ENCODE results near the gene BTRC.
A peak's percentile ranks its signal among the peaks of the same experiment; 100 is the strongest.

The BTRC gene

GRCh38 chr10:101569622-101570427 is 215.9 kb downstream of the BTRC start:
- peak; percentile 25 for DNase-seq (ENCODE audit: low read depth)

DNA sequence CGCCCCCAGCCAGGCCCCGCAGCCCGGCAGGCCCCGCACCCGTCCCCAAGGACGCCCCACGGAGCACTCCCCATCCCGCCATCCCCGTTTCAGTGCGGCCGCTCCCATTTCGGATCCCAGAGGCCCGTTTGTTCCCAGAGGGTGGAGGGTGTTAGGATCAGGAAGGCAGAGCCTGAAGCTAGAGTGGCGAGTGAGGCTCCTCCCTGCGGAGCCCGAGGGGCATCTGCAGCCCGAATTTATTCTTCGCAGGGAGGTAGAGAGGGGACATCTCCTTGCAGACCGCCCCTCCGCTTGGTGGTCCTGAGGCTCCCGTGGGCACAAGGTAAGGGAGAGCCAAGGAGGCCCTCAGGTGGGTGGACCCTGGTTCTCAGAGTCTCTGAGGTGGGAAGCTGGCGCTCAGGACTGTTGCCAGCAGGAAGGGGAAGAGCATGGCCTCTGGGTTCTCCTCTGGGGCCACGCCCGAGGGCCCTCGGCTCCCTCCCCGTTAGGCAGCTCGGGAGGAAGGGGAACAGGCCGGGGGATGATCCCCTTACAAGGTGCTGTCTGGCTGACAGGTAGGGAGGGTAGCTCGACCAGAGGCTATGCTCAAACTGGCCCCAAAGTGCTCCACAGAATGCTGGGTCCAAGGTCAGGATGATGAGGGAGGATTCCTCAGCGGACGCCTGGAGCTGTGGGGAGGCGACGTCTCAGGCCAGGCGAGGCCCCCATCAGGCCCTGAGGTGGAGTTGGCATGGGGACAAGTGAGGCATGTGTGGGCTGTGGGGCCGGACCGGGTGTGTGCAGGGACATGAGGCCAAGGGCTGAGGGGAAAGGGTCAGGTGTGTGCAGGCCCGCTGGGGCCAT is 216.7 kb downstream of the BTRC start:
- no peak for DNase-seq (ENCODE audit: low read depth)

- DNase-seq (ENCODE audit: low read depth): no peak
These were observed 217.4 kb downstream of the BTRC start for GRCh38 chr10:101571271-101571925.

GRCh38 chr10:101572126-101572525 is 218.2 kb downstream of the BTRC start:
- DNase-seq (ENCODE audit: low read depth): no peak

GRCh38 chr10:101572785-101573184 is 218.8 kb downstream of the BTRC start:
- DNase-seq (ENCODE audit: low read depth): no peak

DNA sequence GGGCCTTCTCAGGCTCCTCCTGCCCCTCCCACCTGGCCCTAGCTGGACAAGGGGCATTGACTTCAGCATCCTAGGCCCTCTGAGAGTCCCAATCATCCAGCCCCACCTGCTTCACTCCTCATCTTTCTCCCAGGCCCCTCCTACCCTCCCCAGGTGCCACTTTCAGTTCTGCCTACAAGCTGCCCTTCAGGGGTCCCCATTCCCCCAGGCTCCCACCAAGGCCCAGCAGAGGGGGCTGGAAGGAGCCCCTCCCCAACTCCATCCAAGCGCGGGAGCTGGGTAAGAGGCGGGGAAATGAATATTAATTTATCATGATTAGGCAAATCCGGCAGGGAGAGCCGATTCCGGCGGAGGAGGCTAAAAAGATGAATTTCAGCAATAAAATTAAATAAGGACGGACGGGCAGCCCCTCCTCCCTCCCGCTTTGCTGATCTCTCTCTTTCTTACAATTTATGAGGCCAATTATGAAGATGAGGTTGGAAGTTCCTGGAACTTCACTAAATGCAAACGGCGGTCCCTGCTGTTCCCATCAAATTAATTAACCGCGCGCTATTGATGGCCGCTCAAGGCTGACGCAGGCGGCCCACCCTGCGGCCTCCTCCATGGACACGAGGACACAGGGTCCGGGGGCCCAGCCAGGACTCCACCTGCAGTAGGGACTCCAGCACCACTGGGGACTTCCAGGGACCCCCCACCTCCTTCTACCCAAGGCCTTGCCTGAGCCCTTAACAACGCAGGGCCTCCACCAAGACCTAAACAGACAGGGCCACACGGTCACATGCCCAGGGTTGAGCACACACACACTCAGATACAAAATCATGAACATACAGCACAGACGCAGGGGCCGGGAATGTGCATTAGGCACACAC is 220.2 kb downstream of the BTRC start:
- no peak for DNase-seq (ENCODE audit: low read depth)

DNA sequence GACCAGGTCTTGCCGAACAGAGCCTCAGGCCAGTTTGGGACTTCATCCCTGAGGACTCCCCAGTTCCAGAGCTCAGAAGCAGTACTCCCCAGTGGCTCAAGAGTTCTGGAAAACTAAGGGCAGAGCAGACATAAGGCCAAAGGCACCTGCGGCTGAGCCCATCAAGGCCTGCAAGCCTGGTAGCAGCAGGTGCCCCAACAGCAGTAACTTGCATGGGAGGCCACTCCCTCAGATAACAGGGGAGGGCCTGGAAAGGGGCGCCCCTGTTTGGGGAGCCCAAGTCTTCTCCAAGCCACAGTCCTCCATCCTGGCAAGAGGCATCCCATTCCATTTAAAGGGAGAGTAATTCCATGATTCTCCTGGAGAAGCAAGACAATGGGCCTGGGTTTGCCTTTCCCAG is 221.1 kb downstream of the BTRC start:
- no peak for DNase-seq (ENCODE audit: low read depth)

- DNase-seq (ENCODE audit: low read depth): no peak
These were observed 221.7 kb downstream of the BTRC start for GRCh38 chr10:101575580-101576210.

GRCh38 chr10:101576211-101576863 is 222.4 kb downstream of the BTRC start:
- no peak for DNase-seq (ENCODE audit: low read depth)

DNA sequence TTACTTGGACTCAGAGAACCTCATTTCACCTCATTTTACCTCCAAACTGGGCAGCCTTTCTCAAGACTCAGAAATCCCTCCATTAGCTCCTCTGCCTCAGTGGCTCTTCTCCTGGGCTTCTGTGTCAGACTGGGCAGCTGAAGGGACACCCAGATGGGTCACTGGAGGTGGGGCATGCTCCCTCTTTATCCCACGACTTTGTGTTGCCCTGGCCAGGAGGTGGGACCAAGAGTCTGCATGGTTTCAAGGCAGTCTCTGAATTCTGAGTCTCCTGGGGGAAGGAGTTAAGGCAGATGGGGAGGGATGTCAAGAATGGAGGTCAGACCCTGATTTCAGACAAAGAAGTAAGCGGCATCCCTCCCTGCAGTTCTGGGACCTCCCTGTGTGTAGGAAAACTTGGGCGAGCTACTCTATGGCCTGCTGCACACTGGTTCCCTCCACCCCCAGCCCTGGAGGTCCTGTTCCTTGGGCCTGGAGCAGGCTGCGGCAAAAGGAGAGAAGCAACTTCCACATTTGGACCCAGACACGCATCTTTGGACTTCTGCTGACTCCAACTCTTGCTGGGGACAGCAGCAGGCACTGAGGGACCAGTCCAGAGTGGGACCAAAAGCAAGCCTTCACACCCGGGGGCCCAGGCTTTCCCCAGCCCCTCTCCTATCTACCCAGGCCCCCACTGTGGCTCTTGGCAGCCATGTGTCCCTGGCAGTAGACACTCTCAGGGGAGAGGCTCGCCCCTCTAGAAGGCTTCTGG is 223.3 kb downstream of the BTRC start:
- DNase-seq (ENCODE audit: low read depth): no peak

GRCh38 chr10:101578192-101578591 is 224.2 kb downstream of the BTRC start:
- DNase-seq (ENCODE audit: low read depth): no peak

DNA sequence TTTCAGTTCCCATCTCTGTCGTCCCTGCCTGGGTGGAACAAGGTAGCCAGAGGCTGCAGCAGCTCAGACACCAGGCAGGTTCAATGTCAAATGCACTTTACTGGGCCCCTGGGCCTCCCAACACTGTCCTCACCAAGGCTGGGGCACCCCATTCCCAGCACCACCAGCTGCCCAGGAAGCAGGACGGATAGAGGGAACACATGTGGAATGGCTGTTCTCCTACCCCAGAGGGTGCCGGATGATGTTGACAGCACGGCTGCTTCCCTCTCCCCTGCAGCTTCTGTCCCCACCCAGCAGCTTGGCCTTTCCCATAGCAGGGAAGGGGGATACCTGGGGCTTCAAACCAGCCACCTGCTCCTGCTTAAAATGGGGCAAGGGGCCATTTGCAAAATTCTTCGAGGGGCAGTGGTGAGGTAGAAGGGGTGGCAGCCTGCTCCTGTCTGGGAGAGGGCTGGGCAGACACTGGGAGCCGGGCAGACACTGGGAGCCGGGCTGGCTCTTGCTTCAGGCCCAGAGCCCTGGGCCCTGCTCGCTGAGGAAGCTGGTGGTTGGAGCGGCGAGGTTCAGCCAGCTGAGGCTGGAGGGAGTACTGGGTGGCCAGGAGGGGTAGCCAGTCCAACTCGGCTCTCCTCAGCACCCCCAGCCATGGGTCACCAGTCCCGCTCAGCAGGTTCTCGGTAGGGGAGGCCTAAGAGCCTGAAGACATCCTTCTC is 225.0 kb downstream of the BTRC start:
- no peak for DNase-seq (ENCODE audit: low read depth)

DNA sequence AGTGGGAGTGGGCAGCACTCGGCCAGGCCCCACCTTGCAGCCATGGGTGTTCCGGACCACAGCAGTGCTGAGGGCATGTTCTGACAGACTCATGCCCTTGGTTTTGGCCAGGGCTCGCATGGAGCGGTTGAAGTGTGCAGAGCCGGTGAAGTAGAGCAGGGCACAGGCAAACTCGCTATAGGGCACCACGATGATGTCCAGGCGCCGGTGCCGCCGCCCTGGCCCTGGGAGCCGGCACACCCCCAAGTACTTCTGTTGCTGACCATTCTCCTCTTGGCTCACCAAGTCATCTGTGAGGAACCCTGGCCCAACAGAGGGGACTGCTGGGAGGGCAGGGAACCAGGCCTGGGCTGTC is 225.5 kb downstream of the BTRC start:
- no peak for DNase-seq (ENCODE audit: low read depth)

DNA sequence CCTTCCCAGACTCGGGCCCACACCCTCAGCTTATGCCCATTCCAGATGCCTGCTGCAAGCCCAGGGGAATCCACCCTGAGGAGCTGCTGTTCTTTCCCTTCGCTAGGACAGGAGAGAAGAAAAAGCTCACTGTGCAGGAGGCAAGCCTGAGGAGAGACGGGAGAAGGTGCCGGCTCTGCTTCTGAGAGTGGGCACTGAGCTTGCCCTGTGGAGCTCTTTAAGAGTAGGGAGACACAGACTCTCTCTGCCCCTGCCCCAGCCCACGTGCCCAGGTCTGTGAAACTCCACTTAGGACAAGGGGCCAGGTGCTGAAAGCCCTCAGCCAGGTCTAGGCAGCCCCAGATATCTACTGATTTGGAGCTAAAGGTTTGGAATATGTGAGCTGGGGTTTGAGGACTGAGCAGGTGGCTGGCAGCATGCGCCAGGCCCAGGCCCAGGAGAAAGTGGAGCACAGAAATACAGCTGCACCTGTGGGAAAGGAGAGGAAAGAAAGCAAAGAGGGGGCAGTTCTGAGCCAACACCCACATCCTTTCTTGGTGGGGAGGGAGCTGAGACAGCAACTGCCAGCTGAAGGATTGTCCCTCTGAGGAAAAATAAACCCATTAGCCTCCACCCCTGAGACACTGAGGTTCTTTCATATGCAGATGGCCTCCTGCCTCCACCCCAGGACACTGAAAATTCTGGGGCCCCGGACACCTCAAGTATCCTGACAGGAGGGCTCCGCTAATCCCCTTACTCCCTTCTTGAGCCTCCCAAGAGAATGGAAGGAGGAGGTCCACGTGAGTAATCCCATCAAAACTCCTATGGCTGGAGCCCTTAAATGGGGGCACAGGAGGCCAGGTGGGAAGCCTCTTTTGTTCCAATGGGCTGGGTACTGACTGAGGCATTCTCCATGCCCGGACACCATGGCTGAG is 226.8 kb downstream of the BTRC start:
- no peak for DNase-seq (ENCODE audit: low read depth)

DNA sequence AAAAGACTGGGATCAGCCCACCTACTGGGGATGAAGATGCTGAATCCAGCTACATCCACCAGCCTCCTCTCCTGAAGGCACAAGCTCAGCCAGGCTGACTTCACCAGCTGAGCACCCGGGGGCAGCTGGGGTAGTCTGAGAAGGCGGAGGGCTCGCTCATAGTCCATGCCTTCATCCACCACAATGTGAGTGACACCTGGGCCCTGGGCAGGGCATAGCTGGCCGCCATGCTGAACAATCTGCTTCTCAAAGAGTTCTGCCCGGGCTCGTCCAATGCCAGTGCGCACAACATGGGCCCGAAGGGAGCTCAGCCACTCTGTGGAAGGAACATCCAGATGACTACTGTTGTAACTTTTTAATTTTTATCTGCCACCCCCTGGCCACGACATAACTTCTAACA is 231.9 kb downstream of the BTRC start:
- no peak for DNase-seq (ENCODE audit: low read depth)

GRCh38 chr10:101587725-101588653 is 234.0 kb downstream of the BTRC start, which contains the start of the genes DPCD and POLL:
TSS of gene DPCD (plus strand) at chr10:101588321. CDS start at chr10:101588337, 16 bp downstream.
TSS of gene POLL (minus strand) at chr10:101588257. CDS start at chr10:101587360, 897 bp downstream.
- DNase-seq (ENCODE audit: low read depth): peak; percentile 93

GRCh38 chr10:101588879-101589278 is 234.9 kb downstream of the BTRC start:
- no peak for DNase-seq (ENCODE audit: low read depth)
